ENCODE measurements around the gene SMOC2. TPM values are rescaled to one million over a fixed set of nuclear protein-coding genes. Genes with fewer than 3 reads are reported as not detected.

SMOC2 gene
- total RNA-seq, 1 donor from 2014 or later: not detected

- H3K4me3 Mint-ChIP-seq (ENCODE audit: unreplicated experiment): no peak overlapping the region
- H3K27me3 Mint-ChIP-seq (ENCODE audit: unreplicated experiment): no peaks in the 10 kb centered on the region
- no peaks in the 10 kb centered on the region for H3K36me3 Mint-ChIP-seq (ENCODE audit: low read depth, unreplicated experiment)
- H3K27ac Mint-ChIP-seq (ENCODE audit: unreplicated experiment): no peak overlapping the region
- TF ChIP-seq, protein P1, sequence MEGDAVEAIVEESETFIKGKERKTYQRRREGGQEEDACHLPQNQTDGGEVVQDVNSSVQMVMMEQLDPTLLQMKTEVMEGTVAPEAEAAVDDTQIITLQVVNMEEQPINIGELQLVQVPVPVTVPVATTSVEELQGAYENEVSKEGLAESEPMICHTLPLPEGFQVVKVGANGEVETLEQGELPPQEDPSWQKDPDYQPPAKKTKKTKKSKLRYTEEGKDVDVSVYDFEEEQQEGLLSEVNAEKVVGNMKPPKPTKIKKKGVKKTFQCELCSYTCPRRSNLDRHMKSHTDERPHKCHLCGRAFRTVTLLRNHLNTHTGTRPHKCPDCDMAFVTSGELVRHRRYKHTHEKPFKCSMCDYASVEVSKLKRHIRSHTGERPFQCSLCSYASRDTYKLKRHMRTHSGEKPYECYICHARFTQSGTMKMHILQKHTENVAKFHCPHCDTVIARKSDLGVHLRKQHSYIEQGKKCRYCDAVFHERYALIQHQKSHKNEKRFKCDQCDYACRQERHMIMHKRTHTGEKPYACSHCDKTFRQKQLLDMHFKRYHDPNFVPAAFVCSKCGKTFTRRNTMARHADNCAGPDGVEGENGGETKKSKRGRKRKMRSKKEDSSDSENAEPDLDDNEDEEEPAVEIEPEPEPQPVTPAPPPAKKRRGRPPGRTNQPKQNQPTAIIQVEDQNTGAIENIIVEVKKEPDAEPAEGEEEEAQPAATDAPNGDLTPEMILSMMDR (IDR thresholded peaks at IDR 0.05; ENCODE audit: unreplicated experiment): no peak
- no peaks in the 10 kb centered on the region for H3K4me1 Mint-ChIP-seq (ENCODE audit: unreplicated experiment)
- H3K9me3 Mint-ChIP-seq (ENCODE audit: unreplicated experiment): no peaks in the 10 kb centered on the region
- DNase-seq (ENCODE audit: low spot score): no peak
These were observed 140.7 kb downstream of the SMOC2 start for GRCh38 chr6:168581706-168582105.

DNA sequence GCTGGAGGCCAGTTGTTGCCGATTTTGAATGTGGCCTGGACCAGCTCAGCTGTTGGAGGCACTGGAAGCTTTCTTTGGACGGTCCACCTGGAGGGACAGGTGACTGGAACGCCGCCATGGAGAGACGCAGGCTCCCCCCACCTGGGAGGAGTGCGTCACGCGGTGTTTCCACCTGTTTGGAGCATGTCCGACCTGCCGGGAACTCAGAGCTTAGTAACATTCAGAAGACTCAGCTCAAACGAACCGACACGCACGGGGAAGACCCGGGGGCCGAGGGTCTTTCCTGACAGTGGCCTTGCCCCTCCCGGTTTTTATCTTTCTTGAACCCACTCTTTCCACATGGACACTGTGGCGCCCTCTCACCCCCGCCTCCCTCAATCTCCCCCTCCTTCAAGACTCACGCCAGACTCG, 141.6 kb downstream of the SMOC2 start:
- H3K27ac Mint-ChIP-seq (ENCODE audit: unreplicated experiment): peak overlapping the region; percentile 24
- no peaks in the 10 kb centered on the region for H3K9me3 Mint-ChIP-seq (ENCODE audit: unreplicated experiment)
- H3K36me3 Mint-ChIP-seq (ENCODE audit: low read depth, unreplicated experiment): no peaks in the 10 kb centered on the region
- no peak for DNase-seq (ENCODE audit: low spot score)
- TF ChIP-seq, protein P1 (IDR thresholded peaks at IDR 0.05; ENCODE audit: unreplicated experiment): no peak
- H3K4me3 Mint-ChIP-seq (ENCODE audit: unreplicated experiment): no peak overlapping the region
- no peaks in the 10 kb centered on the region for H3K4me1 Mint-ChIP-seq (ENCODE audit: unreplicated experiment)
- H3K27me3 Mint-ChIP-seq (ENCODE audit: unreplicated experiment): no peaks in the 10 kb centered on the region

GRCh38 chr6:168583126-168583525, 142.1 kb downstream of the SMOC2 start:
- no peak for DNase-seq (ENCODE audit: low spot score)
- H3K27me3 Mint-ChIP-seq (ENCODE audit: unreplicated experiment): no peaks in the 10 kb centered on the region
- TF ChIP-seq, protein P1 (IDR thresholded peaks at IDR 0.05; ENCODE audit: unreplicated experiment): no peak

GRCh38 chr6:168583821-168584220, 142.8 kb downstream of the SMOC2 start:
- TF ChIP-seq, protein P1 (IDR thresholded peaks at IDR 0.05; ENCODE audit: unreplicated experiment): no peak
- Mint-ChIP-seq H3K4me1 (ENCODE audit: unreplicated experiment) (no peaks in the 10 kb centered on the region), H3K27ac (ENCODE audit: unreplicated experiment) (no peak overlapping the region), H3K27me3 (ENCODE audit: unreplicated experiment) (no peaks in the 10 kb centered on the region), H3K4me3 (ENCODE audit: unreplicated experiment) (no peak overlapping the region), H3K9me3 (ENCODE audit: unreplicated experiment) (no peaks in the 10 kb centered on the region), H3K36me3 (ENCODE audit: low read depth, unreplicated experiment) (no peaks in the 10 kb centered on the region)
- DNase-seq (ENCODE audit: low spot score): no peak

More at GRCh38 chr6:168583126-168583525, 142.1 kb downstream of the SMOC2 start:
- Mint-ChIP-seq H3K4me3 (ENCODE audit: unreplicated experiment) (no peak overlapping the region), H3K9me3 (ENCODE audit: unreplicated experiment) (no peaks in the 10 kb centered on the region), H3K36me3 (ENCODE audit: low read depth, unreplicated experiment) (no peaks in the 10 kb centered on the region), H3K4me1 (ENCODE audit: unreplicated experiment) (no peaks in the 10 kb centered on the region), H3K27ac (ENCODE audit: unreplicated experiment) (peak overlapping the region; percentile 24)

DNA sequence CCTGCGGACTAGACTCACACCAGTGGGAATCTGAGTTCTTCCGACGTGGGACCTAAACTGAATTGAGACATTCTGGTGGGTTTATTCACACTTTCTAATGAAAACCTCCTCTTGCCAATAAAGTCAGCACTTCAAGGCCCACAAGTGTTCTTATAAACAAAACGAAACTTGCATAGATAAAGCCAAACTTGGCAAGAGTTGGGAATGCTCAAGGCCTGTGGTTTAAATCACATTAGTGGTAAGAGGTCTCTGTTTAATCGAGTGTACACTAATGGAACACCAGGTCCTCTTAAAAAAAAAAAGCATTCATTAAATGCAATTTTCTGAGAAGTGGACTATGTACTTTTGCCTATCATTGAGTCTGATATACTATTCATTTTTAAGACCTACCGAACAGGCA, 143.3 kb downstream of the SMOC2 start:
- TF ChIP-seq, protein P1 (IDR thresholded peaks at IDR 0.05; ENCODE audit: unreplicated experiment): no peak
- DNase-seq (ENCODE audit: low spot score): no peak
- no peak overlapping the region for H3K4me3 Mint-ChIP-seq (ENCODE audit: unreplicated experiment)
- no peaks in the 10 kb centered on the region for H3K9me3 Mint-ChIP-seq (ENCODE audit: unreplicated experiment)
- H3K27ac Mint-ChIP-seq (ENCODE audit: unreplicated experiment): no peak overlapping the region
- no peaks in the 10 kb centered on the region for H3K36me3 Mint-ChIP-seq (ENCODE audit: low read depth, unreplicated experiment)
- H3K27me3 Mint-ChIP-seq (ENCODE audit: unreplicated experiment): no peaks in the 10 kb centered on the region
- H3K4me1 Mint-ChIP-seq (ENCODE audit: unreplicated experiment): no peaks in the 10 kb centered on the region
